K562 (cell line): ENCODE data around the gene DOCK1.

Experiments
- ATF2 ChIP-seq: sonication (generic); formaldehyde crosslinking; IDR thresholded peaks from 2 replicates; pipeline ENCODE4 v1.8.1; 2022; ENCODE audit warnings: missing genetic modification reagents
- BCLAF1 ChIP-seq, 2 experiments: fragments of 450-650 bp in 1 of 2; IDR thresholded peaks; 2 replicates each; pipeline ENCODE4 v1.6.1; 2011 to 2017; ENCODE audit warnings: low read depth in 2 of 2, antibody characterized with exemption in 1 of 2, borderline replicate concordance in 1 of 2, low read length in 1 of 2, mild to moderate bottlenecking in 1 of 2, mixed read lengths in 1 of 2; ENCODE audit not compliant: control insufficient read depth in 1 of 2
- BRD4 ChIP-seq: fragments of 200-600 bp; sonication (generic); IDR thresholded peaks from 2 replicates; pipeline ENCODE4 v1.6.1; 2017; ENCODE audit warnings: inconsistent platforms
- CTCF ChIP-seq, 3 experiments: IDR thresholded peaks in 2 of 3; conservative IDR thresholded peaks in 1 of 3; 2 replicates each; pipeline ENCODE4 v1.5.1; 2011 to 2012; ENCODE audit warnings: low read length in 3 of 3, mild to moderate bottlenecking in 3 of 3, control low read depth in 2 of 3, improper control_type of control experiment in 1 of 3, inconsistent platforms in 1 of 3, low read depth in 1 of 3, mixed read lengths in 1 of 3, moderate library complexity in 1 of 3; ENCODE audit not compliant: insufficient read depth in 2 of 3
- ELF1 ChIP-seq: fragments of 200-800 bp; sonication (Bioruptor generic); IDR thresholded peaks from 2 replicates; pipeline ENCODE4 v1.6.1; 2016; ENCODE audit warnings: missing genetic modification characterization, missing compliant biosample characterization
- FOXK1 ChIP-seq: sonication (generic); formaldehyde crosslinking; IDR thresholded peaks from 2 replicates; pipeline ENCODE4 v1.8.0; 2022; ENCODE audit warnings: missing genetic modification reagents, mild to moderate bottlenecking, borderline replicate concordance
- GATAD2A ChIP-seq: fragments of 450-650 bp; IDR thresholded peaks from 2 replicates; pipeline ENCODE4 v1.6.1; 2017
- HES1 ChIP-seq: fragments of 450-650 bp; IDR thresholded peaks from 2 replicates; pipeline ENCODE4 v1.6.1; 2016; ENCODE audit warnings: low read depth, mild to moderate bottlenecking, moderate library complexity
- MLX ChIP-seq, 2 experiments: fragments of 450-650 bp in 1 of 2; sonication (generic) in 1 of 2; formaldehyde crosslinking; conservative IDR thresholded peaks; 2 replicates each; pipeline versions ENCODE4 v1.4.0 to v1.8.1; 2020 to 2022; ENCODE audit warnings: mild to moderate bottlenecking in 1 of 2, missing genetic modification reagents in 1 of 2
- NR1H2 ChIP-seq: sonication (generic); formaldehyde crosslinking; IDR thresholded peaks from 2 replicates; pipeline ENCODE4 v1.4.0; 2020; ENCODE audit warnings: mild to moderate bottlenecking, missing genetic modification reagents
- POLR2A ChIP-seq: fragments of 450-650 bp; conservative IDR thresholded peaks from 2 replicates; pipeline ENCODE4 v1.6.1; 2016
- RNF2 ChIP-seq: sonication (generic); IDR thresholded peaks from 2 replicates; pipeline ENCODE4 v1.6.1; 2016
- TCF7L2 ChIP-seq: fragments of 150-350 bp; IDR thresholded peaks from 2 replicates; pipeline ENCODE4 v1.6.1; 2016; ENCODE audit warnings: low read depth, mild to moderate bottlenecking, low read length, moderate library complexity
- WHSC1 ChIP-seq: IDR thresholded peaks from one replicate; pipeline ENCODE4 v1.6.1; 2012; ENCODE audit warnings: low read length, control low read depth, inconsistent platforms

- TF ChIP-seq CTCF (IDR thresholded peaks at IDR 0.05 in 2 of 3, conservative IDR thresholded peaks at IDR 0.05 in 1 of 3; ENCODE audit: insufficient read depth in 2 of 3, low read depth in 1 of 3, low read length in 3 of 3), result no peak
- TF ChIP-seq WHSC1, result no peak
- TF ChIP-seq FOXK1 (CRISPR knock-in tag), result no peak
- TF ChIP-seq GATAD2A, result no peak
- TF ChIP-seq BRD4, result no peak
- TF ChIP-seq NR1H2 (CRISPR knock-in tag), result no peak
- TF ChIP-seq TCF7L2, result no peak
- TF ChIP-seq POLR2A, result no peak
- TF ChIP-seq ELF1 (tag), result no peak
- no peak for TF ChIP-seq MLX (CRISPR knock-in tag; conservative IDR thresholded peaks at IDR 0.05)
- no peak for TF ChIP-seq HES1
- TF ChIP-seq RNF2, result no peak
- TF ChIP-seq ATF2 (CRISPR knock-in tag), result no peak
- TF ChIP-seq BCLAF1 (IDR thresholded peaks at IDR 0.05; ENCODE audit: borderline replicate concordance in 1 of 2, control insufficient read depth in 1 of 2, low read depth in 2 of 2, low read length in 1 of 2), result no peak
These were observed 316.1 kb downstream of the DOCK1 start for GRCh38 chr10:127221281-127221680.
